Muscle layer of duodenum (tissue), 2 donors: ENCODE data around the gene KCNIP2.

ENCODE experiments used
- H3K27ac ChIP-seq: one replicate; pipeline ENCODE4 v1.7.0; 2013; ENCODE audit warnings: mild to moderate bottlenecking, low read length
- H3K27me3 ChIP-seq: one replicate; pipeline ENCODE4 v1.7.0; 2013; ENCODE audit warnings: low read depth, mild to moderate bottlenecking, control low read depth, low read length
- H3K36me3 ChIP-seq, 2 donors: one replicate each; pipeline ENCODE4 v1.7.0; 2013; ENCODE audit warnings: low read length in 2 of 2, control low read depth in 1 of 2, mild to moderate bottlenecking in 1 of 2; ENCODE audit not compliant: insufficient read depth in 2 of 2, control insufficient read depth in 1 of 2
- H3K4me1 ChIP-seq, 2 donors: one replicate each; pipeline ENCODE4 v1.7.0; 2013; ENCODE audit warnings: low read length in 2 of 2, mild to moderate bottlenecking in 2 of 2, control low read depth in 1 of 2, moderate library complexity in 1 of 2; ENCODE audit not compliant: insufficient read depth in 2 of 2, control insufficient read depth in 1 of 2
- H3K4me3 ChIP-seq, 2 donors: one replicate each; pipeline ENCODE4 v1.7.0; 2013; ENCODE audit warnings: low read length in 2 of 2, low read depth in 1 of 2, mild to moderate bottlenecking in 1 of 2
- H3K9me3 ChIP-seq, 2 donors: one replicate each; pipeline ENCODE4 v1.7.0; 2013; ENCODE audit warnings: low read length in 2 of 2, control low read depth in 1 of 2, mild to moderate bottlenecking in 1 of 2; ENCODE audit not compliant: control insufficient read depth in 1 of 2
- donor health status: healthy.

KCNIP2 gene

DNA sequence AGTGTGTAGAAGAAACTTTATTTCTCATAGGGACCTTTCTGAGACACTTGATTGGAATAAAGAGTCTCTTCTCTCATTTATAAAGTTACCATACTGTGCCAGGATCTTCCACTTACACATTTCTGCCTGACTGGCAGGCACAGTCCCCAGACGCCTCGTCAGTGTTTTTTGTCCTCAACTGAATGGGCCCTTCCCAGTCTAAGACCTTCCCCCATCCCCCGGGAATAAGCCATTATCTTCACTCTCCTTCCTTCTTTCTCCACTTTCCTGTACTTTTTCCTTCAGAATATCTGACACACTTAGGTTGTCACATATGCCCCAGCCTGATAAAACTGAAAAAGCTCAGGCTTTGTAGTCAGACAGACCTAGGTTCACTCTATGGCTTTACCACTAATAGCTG, 35.3 kb upstream of the KCNIP2 start:
- Histone ChIP-seq H3K4me3 (no peak overlapping the region), H3K27ac (no peak overlapping the region), H3K9me3 (no peaks in the 10 kb centered on the region), H3K4me1 (peaks cover 0 to 3% of the 10 kb centered on the region in 2 donors), H3K27me3 (no peaks in the 10 kb centered on the region), H3K36me3 (peaks cover 0 to 6% of the 10 kb centered on the region in 2 donors)

GRCh38 chr10:101875068-101875688, 31.6 kb upstream of the KCNIP2 start:
- no peak overlapping the region for H3K4me3 ChIP-seq
- no peak overlapping the region for H3K27ac ChIP-seq
- H3K4me1 ChIP-seq = peaks cover 0 to 3% of the 10 kb centered on the region in 2 donors
- H3K9me3 ChIP-seq = no peaks in the 10 kb centered on the region
- H3K36me3 ChIP-seq = peaks cover 3 to 10% of the 10 kb centered on the region in 2 donors
- no peaks in the 10 kb centered on the region for H3K27me3 ChIP-seq

- H3K4me1 ChIP-seq = no peaks in the 10 kb centered on the region
- no peak overlapping the region for H3K4me3 ChIP-seq
- peaks cover 3 to 10% of the 10 kb centered on the region in 2 donors for H3K36me3 ChIP-seq
- H3K27ac ChIP-seq = no peak overlapping the region
- no peaks in the 10 kb centered on the region for H3K9me3 ChIP-seq
- H3K27me3 ChIP-seq = no peaks in the 10 kb centered on the region
These were observed 30.7 kb upstream of the KCNIP2 start for GRCh38 chr10:101874252-101874651.

DNA sequence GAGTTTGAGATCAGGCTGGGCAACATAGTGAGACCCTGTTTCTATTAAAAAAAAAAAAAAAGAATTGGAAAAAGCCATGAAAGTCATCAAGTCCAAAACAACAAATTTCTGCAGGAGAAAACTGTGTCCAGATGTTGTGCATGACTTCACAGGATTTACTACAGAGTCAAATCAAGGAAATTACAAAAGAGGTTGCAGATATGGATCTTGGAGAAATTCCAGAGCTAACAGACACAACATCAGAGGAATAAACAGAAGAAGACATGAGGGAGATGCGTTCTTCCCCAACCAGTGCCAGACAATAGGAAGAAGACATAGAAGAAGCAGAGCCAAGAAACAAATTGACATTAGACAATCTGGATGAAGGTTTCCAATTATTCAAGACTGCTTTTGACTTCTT, 24.3 kb upstream of the KCNIP2 start:
- no peak overlapping the region for H3K4me3 ChIP-seq
- no peak overlapping the region for H3K27ac ChIP-seq
- H3K36me3 ChIP-seq = peaks cover 3% of the 10 kb centered on the region in 2 donors
- peaks cover 0 to 2% of the 10 kb centered on the region in 2 donors for H3K9me3 ChIP-seq
- H3K4me1 ChIP-seq = no peaks in the 10 kb centered on the region
- no peaks in the 10 kb centered on the region for H3K27me3 ChIP-seq

DNA sequence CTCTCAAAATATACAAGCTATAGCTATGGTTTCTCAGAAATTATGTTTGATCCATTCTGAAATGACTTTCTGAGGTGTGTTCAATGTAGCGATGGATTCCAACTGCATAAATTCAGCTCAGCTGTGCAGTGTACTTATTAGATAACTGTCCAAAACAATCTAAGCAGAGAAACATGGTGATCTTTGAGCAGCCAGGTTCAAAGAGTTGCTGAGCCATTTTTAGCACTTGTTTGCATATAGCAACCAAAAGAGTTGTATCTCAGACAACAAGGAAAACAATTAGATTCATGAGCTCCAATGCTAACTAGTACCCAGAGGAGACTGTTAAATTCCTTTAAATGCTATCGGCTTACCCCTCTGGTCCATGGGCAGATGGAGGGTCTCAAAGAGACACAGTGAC, 15.9 kb upstream of the KCNIP2 start:
- Histone ChIP-seq H3K27ac (no peak overlapping the region), H3K4me3 (no peak overlapping the region)

DNA sequence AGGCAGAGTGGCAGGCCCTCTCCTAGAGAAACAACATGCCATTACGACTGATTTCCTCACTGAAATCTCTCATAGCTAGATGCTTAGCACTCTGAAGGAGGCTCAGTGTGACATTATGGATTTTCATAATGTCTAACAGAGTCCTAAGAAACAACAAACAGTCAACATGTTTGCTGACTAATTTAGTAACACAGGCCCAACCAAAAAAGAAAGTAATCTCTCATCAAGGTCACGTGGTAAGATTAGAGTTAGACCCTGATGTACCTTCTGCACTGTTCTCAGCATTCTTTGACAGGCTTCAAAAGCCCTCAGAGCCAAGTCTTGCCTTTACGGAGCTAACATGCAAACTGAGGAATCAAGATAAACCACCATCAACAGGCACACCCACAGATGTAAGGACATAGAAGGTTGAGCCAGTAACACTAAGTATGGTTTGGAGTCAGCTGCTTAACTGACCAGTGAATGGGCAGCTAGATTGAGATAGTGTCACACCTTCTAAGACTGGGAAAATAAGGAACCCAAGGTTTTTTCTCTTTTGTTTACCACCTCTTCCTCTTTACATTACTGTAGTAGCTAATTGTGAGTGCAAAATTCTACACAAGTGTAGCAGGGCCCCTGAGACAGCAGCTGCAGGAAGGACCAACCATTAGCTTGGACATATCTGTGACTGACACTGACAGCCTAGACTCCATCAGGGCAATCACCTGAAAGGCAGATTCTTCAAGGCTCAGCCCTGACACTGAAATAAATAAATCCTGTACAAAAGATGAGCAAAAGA, 15.3 kb upstream of the KCNIP2 start:
- H3K4me1 ChIP-seq = no peaks in the 10 kb centered on the region
- H3K27me3 ChIP-seq = no peaks in the 10 kb centered on the region
- H3K27ac ChIP-seq = no peak overlapping the region
- H3K36me3 ChIP-seq = peaks cover 0 to 2% of the 10 kb centered on the region in 2 donors
- peaks cover 5 to 8% of the 10 kb centered on the region in 2 donors for H3K9me3 ChIP-seq
- no peak overlapping the region for H3K4me3 ChIP-seq

More for the DNA sequence above, 15.9 kb upstream of the KCNIP2 start:
- Histone ChIP-seq H3K4me1 (no peaks in the 10 kb centered on the region), H3K36me3 (peaks cover 0 to 2% of the 10 kb centered on the region in 2 donors), H3K9me3 (peaks cover 5 to 8% of the 10 kb centered on the region in 2 donors), H3K27me3 (no peaks in the 10 kb centered on the region)

DNA sequence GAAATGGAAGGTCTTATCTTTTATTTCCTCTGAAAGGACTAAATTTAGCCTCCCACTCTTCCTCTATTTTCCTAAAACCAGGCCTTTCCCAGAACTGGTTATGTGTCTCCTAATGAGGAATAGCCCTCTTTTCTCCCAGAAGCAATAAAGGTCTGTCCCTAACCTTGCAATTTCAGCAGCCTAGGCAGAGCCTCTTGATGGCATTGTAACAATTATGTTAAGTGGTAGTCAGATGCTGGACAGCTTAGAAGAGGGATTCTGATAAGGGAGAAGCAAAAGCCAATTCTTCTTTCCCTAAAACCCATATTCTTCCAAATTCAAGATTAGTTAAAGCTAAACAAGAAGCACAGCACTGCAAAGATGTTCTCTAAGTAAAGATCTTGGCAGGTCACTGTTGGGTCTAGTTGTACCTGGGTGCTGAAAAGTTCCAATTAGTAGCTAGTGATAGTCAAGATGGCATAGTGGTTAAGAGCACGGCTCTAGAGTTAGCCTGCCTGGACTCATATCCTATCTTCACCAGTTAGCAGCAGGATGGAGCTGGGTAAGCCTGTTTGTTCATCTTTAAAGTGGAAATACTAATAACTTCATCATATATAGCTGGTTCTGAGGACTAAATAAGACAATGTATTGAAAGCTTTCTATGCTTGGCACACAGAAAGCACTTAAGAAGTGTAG, 14.3 kb upstream of the KCNIP2 start:
- Histone ChIP-seq H3K4me1 (no peaks in the 10 kb centered on the region), H3K9me3 (peaks cover 5 to 8% of the 10 kb centered on the region in 2 donors), H3K4me3 (no peak overlapping the region), H3K36me3 (peaks cover 0 to 2% of the 10 kb centered on the region in 2 donors), H3K27me3 (no peaks in the 10 kb centered on the region), H3K27ac (no peak overlapping the region)

GRCh38 chr10:101856626-101857025, 13.0 kb upstream of the KCNIP2 start:
- no peaks in the 10 kb centered on the region for H3K27me3 ChIP-seq
- H3K4me1 ChIP-seq = peaks cover 0 to 3% of the 10 kb centered on the region in 2 donors
- H3K36me3 ChIP-seq = no peaks in the 10 kb centered on the region
- H3K27ac ChIP-seq = no peak overlapping the region
- no peak overlapping the region for H3K4me3 ChIP-seq
- H3K9me3 ChIP-seq = peaks cover 5 to 8% of the 10 kb centered on the region in 2 donors

DNA sequence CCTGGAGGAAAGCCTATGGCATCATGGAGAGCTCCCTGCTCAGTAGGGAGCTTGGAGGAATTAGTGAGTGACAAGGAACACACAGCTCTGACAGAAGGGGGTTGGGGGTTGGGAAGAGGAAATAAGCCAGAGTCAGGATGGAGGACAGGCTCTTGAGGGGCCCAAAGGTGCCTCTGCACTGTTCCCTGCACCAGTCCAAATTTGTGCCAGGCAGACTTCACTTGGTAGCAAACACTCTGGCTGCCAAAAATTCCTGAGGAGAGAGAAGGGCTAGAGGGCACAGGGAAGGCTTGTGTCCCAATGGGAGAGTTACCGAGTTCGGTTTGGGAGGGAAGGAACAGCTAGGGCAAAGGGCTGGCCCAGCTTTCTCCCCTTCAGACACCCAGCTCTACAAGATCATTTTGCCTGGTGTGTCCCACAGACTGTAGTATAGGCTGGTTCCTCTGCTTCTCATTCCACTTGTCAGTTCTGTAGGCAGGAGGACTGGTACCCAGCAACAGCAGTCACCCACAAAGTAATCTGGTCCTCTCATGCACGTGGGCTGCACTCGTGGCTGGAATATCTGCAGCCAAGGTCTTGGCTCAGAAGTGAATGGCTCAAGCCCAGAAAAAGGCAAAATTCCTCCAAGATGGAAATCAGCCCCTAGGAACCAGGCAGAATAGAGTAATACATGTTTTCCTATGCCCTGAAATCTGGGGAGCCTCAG, 8.0 kb upstream of the KCNIP2 start:
- Histone ChIP-seq H3K4me1 (peaks cover 0 to 5% of the 10 kb centered on the region in 2 donors), H3K27me3 (no peaks in the 10 kb centered on the region), H3K4me3 (no peak overlapping the region), H3K9me3 (no peaks in the 10 kb centered on the region), H3K27ac (no peak overlapping the region), H3K36me3 (peaks cover 5 to 23% of the 10 kb centered on the region in 2 donors)

DNA sequence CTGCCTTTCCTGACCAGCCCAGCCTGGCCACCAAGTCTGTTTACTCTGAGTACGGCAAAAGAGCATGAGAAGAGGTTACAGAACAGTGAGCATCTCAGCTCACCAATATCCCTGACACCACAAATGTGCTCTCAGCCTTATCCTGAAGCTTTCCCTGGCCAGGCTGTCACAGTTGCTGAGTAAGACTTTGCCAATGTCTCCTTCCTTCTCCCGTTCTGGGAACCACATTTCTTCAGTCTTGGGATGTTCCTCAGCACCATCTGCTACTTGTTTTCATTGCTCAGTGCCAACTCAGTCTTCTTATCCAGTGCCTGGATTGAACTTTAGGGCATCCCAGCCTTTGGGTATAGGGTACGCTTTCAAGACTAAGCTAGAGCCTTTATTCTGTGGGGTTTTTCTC, 7.1 kb upstream of the KCNIP2 start:
- Histone ChIP-seq H3K27ac (no peak overlapping the region), H3K9me3 (no peaks in the 10 kb centered on the region), H3K4me3 (no peak overlapping the region), H3K36me3 (peaks cover 5 to 23% of the 10 kb centered on the region in 2 donors), H3K27me3 (no peaks in the 10 kb centered on the region), H3K4me1 (peaks cover 0 to 5% of the 10 kb centered on the region in 2 donors)

- Histone ChIP-seq H3K27ac (no peak overlapping the region), H3K4me3 (no peak overlapping the region), H3K36me3 (peaks cover 5 to 31% of the 10 kb centered on the region in 2 donors), H3K9me3 (no peaks in the 10 kb centered on the region), H3K27me3 (no peaks in the 10 kb centered on the region), H3K4me1 (peaks cover 0 to 5% of the 10 kb centered on the region in 2 donors)
These were observed 5.3 kb upstream of the KCNIP2 start for GRCh38 chr10:101848894-101849351.
